ENCODE results near the gene NAA50.

Gene NAA50

DNA sequence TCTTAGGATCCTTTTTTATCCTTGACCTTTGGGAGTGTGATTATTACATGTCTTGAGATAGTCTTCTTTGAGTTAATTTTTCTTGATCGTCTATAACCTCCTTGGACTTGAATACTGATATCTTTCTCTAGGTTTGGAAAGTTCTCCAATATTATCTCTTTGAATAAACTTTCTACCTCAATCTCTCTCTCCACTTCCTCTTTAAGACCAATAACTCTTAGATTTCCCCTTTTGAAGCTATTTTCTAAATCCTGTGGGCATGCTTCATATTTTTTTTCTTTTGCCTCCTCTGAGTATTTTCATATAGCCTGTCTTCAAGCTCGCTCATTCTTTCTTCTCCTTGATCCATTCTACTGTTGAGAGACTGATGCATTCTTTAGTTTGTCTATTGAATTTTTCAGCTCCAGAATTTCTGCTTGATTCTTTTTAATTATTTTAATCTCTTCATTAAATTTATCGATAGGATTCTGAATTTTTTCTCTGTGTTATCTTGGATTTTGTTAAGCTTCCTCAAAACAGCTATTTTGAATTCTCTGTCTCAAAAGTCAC is 61.7 kb downstream of the NAA50 start:
- DNase-seq: no peak

DNA sequence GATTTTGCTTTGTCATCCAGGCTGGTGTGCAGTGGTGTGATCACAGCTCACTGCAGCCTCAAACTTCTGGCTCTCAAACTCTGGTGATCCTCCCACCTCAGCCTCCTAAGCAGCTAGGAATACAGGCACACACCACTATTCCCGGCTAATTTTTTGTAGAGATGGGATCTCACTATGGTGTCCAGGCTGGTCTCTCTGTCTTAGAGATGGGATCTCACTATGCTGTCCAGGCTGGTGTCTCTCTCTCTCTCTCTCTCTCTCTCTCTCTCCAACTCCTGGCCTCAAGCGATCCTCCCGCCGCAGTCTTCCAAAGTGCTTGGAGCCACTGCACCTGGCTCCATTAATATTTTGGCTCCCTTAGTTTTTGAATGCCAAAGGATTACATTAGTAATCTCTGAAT is 67.3 kb downstream of the NAA50 start:
- DNase-seq: no peak

GRCh38 chr3:113677737-113678136 is 68.3 kb downstream of the NAA50 start:
- no peak for DNase-seq

DNA sequence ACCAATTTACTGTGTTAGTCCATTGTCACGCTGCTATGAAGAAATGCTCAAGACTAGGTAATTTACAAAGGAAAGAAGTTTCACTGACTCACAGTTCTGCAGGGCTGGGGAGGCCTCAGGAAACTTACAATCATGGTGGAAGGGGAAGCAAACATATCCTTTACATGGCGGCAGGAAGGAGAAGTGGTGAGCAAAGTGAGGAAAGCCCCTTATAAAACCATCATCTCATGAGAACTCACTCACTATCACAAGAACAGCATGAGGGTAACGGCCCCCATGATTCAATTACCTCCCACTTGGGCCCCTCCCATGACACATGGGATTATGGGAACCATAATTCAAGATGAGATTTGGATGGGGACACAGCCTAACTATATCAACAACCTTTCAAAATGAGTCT is 69.8 kb downstream of the NAA50 start:
- no peak for DNase-seq

DNA sequence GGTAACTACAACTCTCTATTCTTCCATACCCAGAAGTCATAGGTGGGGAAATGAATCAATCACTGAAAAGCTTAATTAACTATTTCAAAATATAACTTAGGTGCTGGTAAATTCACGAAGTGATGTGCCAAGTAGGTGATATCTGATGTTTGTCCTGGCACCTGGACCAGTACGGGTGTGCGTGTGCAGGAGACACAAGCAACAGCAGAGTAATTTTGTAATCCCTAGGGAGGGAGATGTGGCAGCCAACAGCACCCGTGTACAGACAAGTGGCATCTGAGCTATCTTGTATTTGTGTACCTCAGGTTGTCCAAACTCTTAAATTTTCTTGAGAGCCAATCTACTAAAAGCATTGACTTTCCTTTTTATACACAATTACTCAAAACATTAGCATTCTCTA is 72.5 kb downstream of the NAA50 start:
- DNase-seq: no peak

- peak; percentile 55 for DNase-seq
These were observed 78.0 kb downstream of the NAA50 start for GRCh38 chr3:113668015-113668414.

All from femur (tissue), 1 donor.